Naive thymus-derived CD8-positive, alpha-beta T cell (primary cell): Measurements from ENCODE around the gene DOCK4. TPM values are rescaled to one million over a fixed set of nuclear protein-coding genes. Genes with fewer than 3 reads are reported as not detected.

Experiments used
- ATAC-seq, 2 donors: fragments of 150-1000 bp; cut with Tn5 transposase in 1 of 2; sonication (Bioruptor Pico), chemical (Tn5 transposase) in 1 of 2; 1 replicate in 1 of 2; 2 replicates in 1 of 2; pipeline ENCODE4 v1.10.0; 2021; ENCODE audit warnings: mild to moderate bottlenecking in 2 of 2, moderate library complexity in 2 of 2
- POLR2A ChIA-PET: fragments of 350-600 bp; sonication (Branson Sonifier 250); formaldehyde crosslinking; loops from one replicate; lab custom pipeline; 2021; ENCODE audit warnings: antibody characterized with exemption; lab: Charles Lee
- DNase-seq, 10 donors: peaks; one replicate each; pipeline versions ENCODE4 v3.0.0 to v3.0.0-alpha.2; 2020 to 2022
- H3K27ac Mint-ChIP-seq, 10 donors: one replicate each; pipeline ENCODE4 v1.8.0; 2020 to 2022; ENCODE audit warnings: mild to moderate bottlenecking in 10 of 10, mixed read lengths in 10 of 10, moderate library complexity in 4 of 10, inconsistent platforms in 1 of 10
- H3K27me3 Mint-ChIP-seq, 5 donors: one replicate each; pipeline ENCODE4 v1.8.0; 2021 to 2022; ENCODE audit warnings: mixed read lengths in 5 of 5
- H3K36me3 Mint-ChIP-seq, 3 donors: one replicate each; pipeline ENCODE4 v1.8.0; 2020 to 2022; ENCODE audit warnings: mixed read lengths in 3 of 3, mild to moderate bottlenecking in 2 of 3, inconsistent platforms in 1 of 3
- H3K4me1 Mint-ChIP-seq, 4 donors: one replicate each; pipeline ENCODE4 v1.8.0; 2021 to 2022; ENCODE audit warnings: mixed read lengths in 4 of 4
- H3K4me3 Mint-ChIP-seq, 10 donors: one replicate each; pipeline ENCODE4 v1.8.0; 2020 to 2022; ENCODE audit warnings: mild to moderate bottlenecking in 10 of 10, mixed read lengths in 10 of 10, moderate library complexity in 6 of 10, inconsistent platforms in 1 of 10
- H3K9me3 Mint-ChIP-seq, 9 donors: one replicate each; pipeline ENCODE4 v1.8.0; 2020 to 2022; ENCODE audit warnings: mixed read lengths in 9 of 9, mild to moderate bottlenecking in 3 of 9, inconsistent platforms in 1 of 9, moderate library complexity in 1 of 9
- polyA plus RNA-seq, 3 donors: library from polyadenylated mRNA; unstranded; fragments of 300-500 nt; fragmentation: Illumina TruSeq; gene quantifications; one replicate each; pipeline ENCODE4 v1.2.3, GENCODE V29; 2021
- total RNA-seq, 8 experiments: library from RNA in 2 of 8; stranded (reverse) in 2 of 8; gene quantifications; one replicate each; pipeline ENCODE4 v1.2.3 and lab custom pipeline; 2021 to 2026

The DOCK4 gene
- total and polyA plus RNA-seq, 5 experiments from 2014 or later, result 0.30 to 1.3 (median 0.67) TPM; not detected in 1

DNA sequence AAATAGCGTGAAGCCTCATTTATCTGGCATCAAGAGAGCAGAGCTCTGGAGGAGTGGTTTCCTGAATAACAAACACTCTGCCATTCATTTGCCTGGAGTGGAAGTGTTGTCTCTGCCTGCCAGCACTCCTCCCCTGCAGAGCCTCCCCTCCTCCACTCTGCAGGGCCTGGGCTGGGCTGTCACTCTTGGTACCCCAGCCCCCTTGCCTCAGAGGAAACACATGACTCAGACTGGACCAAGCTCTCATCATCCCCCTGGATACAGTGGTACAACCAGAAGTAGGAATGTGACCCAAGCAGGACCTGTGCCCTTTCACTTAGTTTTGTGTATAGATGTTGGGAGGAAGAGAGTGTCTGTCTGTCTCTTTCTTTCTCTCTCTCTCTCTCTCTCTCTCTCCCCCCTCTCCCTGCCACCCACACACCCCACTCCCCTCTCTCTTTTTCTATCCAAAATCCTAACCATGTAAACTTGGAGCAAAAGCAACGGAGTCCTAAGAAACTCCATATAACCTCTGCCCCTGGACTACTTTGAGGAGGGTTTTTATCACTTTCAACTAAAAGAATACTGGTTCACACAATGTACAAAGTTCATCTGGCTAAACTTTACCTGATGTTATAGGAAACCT lies 43.9 kb downstream of the DOCK4 start:
- POLR2A ChIA-PET, result no interaction called here
- Mint-ChIP-seq H3K4me3 (no peak overlapping the region), H3K9me3 (no peaks in the 10 kb centered on the region), H3K27ac (no peak overlapping the region), H3K4me1 (peaks cover 0 to 3% (median under 1%) of the 10 kb centered on the region in 4 donors), H3K27me3 (peaks cover 0 to 8% (median 1%) of the 10 kb centered on the region in 5 donors), H3K36me3 (no peaks in the 10 kb centered on the region)
- DNase-seq (no peak), ATAC-seq (no peak)

DNA sequence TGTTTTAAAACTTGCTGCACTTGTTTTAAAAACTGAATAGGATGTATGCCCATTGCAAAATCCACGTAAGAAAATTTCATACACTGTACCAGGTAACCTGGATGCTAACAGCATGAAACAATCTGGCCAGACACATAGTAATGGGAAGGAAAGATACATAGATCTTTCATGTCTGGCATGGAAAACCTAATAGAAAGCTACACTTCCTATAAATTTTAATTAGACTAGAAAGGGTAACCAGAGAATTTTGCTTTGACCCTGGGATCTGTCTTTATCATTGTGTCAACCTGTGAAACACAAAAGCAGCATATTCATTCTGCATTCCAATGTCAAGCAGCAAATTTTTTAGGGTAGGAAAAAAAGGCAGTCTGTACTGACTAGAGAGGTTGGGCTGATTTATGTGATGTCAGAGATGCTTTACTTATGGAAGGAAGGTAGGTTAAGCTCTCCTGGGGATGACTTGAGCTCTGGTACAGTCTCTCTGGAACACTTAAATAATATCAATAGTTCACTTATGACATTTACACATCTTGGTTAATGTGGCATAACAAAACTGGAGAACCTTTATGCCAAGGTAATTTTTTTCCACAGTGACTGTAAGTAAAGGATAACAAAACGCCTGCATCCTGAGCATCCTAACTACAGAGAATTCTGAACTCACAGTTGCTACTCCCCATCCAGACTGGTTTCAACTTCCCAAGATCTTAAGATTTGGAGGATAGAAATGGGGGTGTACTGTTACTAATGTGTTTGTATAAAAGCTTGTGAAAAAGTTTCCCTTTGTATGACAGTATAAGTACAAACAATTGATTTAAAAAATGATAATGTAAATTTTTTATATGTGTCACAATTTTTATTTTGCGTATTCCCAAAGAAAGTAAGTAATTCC lies 44.7 kb downstream of the DOCK4 start:
- Mint-ChIP-seq H3K4me3 (no peak overlapping the region), H3K27me3 (peaks cover 0 to 8% (median 1%) of the 10 kb centered on the region in 5 donors), H3K27ac (no peak overlapping the region), H3K36me3 (no peaks in the 10 kb centered on the region), H3K4me1 (peaks cover 0 to 3% (median under 1%) of the 10 kb centered on the region in 4 donors), H3K9me3 (no peaks in the 10 kb centered on the region)
- ATAC-seq, result no peak
- POLR2A ChIA-PET, result no interaction called here
- DNase-seq, result no peak

DNA sequence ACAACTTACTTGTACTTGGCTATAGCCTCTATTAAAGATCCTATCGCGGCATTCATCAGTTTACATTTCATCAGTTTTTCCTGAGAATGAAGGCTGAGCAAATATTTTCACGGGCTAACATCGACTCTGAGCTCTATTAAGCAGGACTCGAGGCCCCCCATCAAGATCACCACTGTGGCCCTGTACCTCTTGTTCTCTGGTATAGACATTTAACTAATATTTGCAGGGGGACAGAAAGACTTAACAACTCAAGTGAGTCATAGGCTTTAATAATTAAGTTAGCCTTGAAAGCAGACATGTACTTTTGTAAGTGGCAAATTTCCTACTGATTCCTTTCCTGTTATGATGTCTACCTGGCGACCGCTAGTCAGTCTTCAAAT lies 45.4 kb downstream of the DOCK4 start:
- Mint-ChIP-seq H3K4me3 (no peak overlapping the region), H3K4me1 (peaks cover 0 to 3% (median under 1%) of the 10 kb centered on the region in 4 donors), H3K36me3 (no peaks in the 10 kb centered on the region), H3K27ac (no peak overlapping the region), H3K27me3 (peaks cover 0 to 8% (median 1%) of the 10 kb centered on the region in 5 donors), H3K9me3 (no peaks in the 10 kb centered on the region)
- ATAC-seq (no peak), DNase-seq (no peak)
- POLR2A ChIA-PET, result no interaction called here

DNA sequence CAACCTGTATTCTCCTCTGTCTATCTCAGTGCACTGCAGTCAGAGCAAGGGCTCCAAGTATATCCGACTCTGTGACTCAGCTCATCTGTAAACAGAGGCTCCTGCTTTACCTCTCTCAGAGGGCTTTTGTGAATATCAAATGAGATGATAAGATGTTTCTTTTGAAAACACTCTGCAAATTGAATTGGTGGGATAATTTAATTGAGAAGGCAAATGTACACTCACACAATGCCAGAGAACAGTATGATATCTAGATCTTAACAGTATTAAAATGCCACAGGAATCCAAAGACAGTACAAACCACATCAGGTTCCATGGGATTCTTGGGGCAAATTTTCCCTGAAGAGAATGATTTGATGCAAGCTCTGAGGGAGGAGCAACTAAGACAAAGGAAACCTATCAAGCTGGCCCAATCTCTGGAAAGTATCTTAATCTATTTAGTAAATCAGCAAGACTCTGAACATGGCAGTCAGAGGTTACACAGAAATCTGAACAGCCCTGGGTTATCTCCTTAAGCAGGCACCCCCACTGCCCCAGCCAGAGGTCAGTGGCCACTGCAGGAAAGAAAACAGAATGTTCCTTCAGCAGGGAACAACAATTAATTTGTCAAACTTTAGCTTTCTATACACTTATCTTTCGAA lies 45.9 kb downstream of the DOCK4 start:
- POLR2A ChIA-PET, result no interaction called here
- Mint-ChIP-seq H3K27me3 (peaks cover 0 to 8% (median 4%) of the 10 kb centered on the region in 5 donors), H3K27ac (no peak overlapping the region), H3K4me3 (no peak overlapping the region), H3K4me1 (peaks cover 0 to 3% (median under 1%) of the 10 kb centered on the region in 4 donors), H3K9me3 (no peaks in the 10 kb centered on the region), H3K36me3 (no peaks in the 10 kb centered on the region)
- DNase-seq, result no peak
- ATAC-seq, result no peak

DNA sequence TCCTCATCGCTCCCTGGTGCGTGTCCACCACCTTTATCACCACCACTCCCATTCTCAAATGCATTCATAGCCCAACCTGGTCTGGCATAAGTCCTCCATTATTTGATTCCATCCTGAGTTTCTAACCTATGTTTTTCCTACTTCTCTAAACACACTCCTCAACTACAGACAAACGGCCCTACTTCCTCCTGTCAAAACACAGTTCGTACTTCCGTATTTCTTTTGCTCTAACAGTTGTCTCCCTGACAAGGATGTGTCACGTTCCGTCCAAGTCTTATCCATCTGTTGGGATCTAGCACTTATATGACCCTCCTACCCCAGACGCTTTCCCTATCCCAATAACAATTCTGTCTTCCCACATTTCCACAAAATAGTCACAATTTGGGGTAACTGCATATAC lies 46.8 kb downstream of the DOCK4 start:
- POLR2A ChIA-PET, result no interaction called here
- H3K36me3 Mint-ChIP-seq, result no peaks in the 10 kb centered on the region
- H3K4me1 Mint-ChIP-seq, result peaks cover 0 to 4% (median 1%) of the 10 kb centered on the region in 4 donors
- no peak overlapping the region for H3K4me3 Mint-ChIP-seq
- H3K9me3 Mint-ChIP-seq, result no peaks in the 10 kb centered on the region
- ATAC-seq, result no peak
- no peak overlapping the region for H3K27ac Mint-ChIP-seq
- DNase-seq, result no peak
- peaks cover 0 to 11% (median 6%) of the 10 kb centered on the region in 5 donors for H3K27me3 Mint-ChIP-seq

DNA sequence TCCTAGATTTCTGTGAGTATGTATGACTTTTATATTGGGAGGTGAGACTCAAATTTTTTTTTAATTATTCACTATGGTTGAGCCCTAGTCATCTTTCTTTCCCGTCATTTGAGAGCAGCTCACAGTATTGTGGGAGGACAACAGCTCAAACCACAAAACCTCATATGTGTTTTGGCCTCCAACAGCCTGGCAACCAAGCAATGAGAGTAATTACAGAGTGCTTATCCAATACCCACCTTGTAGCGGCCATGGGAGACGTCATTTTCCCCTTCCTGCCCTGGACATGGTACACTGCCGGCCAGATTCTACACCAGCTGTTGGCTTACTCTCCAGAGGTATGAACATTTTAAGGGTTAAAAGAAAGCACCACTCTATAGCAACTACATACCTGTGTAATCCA lies 49.1 kb downstream of the DOCK4 start:
- ATAC-seq (no peak), DNase-seq (no peak)
- Mint-ChIP-seq H3K9me3 (no peaks in the 10 kb centered on the region), H3K4me1 (peaks cover 0 to 4% (median 1%) of the 10 kb centered on the region in 4 donors), H3K27ac (no peak overlapping the region), H3K36me3 (no peaks in the 10 kb centered on the region), H3K27me3 (peaks cover 0 to 12% (median 5%) of the 10 kb centered on the region in 5 donors), H3K4me3 (no peak overlapping the region)
- POLR2A ChIA-PET, result no interaction called here

DNA sequence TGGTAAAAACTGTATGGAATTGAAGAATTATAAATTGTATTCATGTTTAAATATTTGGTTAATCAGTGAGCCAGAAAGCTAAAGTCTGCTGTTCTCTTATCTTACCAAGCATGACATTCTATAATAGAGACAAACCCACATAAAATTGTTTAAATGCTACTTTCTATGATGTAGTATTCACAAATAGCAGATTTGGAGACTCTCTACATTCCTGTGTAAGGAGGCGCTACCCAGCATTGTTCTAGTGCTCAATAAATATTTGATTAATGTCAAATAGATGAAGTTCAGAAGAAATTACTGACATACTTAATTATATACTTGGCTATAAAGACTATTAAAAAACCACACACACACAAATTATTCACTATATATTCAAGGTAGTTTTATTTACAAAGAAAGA lies 49.8 kb downstream of the DOCK4 start:
- Mint-ChIP-seq H3K4me1 (peaks cover 0 to 4% (median 1%) of the 10 kb centered on the region in 4 donors), H3K27ac (no peak overlapping the region), H3K27me3 (peaks cover 3 to 12% (median 5%) of the 10 kb centered on the region in 5 donors), H3K9me3 (no peaks in the 10 kb centered on the region), H3K4me3 (no peak overlapping the region), H3K36me3 (no peaks in the 10 kb centered on the region)
- DNase-seq (no peak), ATAC-seq (no peak)
- POLR2A ChIA-PET, result no interaction called here

DNA sequence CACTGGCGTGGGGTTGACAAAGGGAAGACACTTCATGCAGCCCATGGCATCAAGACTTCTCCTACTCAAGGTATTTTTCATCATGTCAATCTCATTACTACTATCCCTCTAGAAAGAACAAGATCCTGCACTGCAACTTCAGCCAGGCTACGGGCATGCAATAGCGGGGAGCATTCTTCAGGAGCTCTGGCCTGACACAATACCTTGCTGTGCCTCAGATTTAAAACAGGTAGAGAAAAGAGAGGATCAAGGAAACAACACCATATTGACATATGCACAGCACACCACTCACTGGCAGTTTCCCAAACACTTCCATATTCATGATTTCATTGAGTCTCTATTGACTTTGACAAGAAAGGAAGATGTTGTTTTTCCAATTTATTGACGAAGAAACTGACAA lies 51.5 kb downstream of the DOCK4 start:
- Mint-ChIP-seq H3K27ac (no peak overlapping the region), H3K36me3 (no peaks in the 10 kb centered on the region), H3K27me3 (peaks cover 5 to 20% (median 16%) of the 10 kb centered on the region in 5 donors), H3K9me3 (no peaks in the 10 kb centered on the region), H3K4me1 (peaks cover 0 to 4% (median 1%) of the 10 kb centered on the region in 4 donors), H3K4me3 (no peak overlapping the region)
- ATAC-seq (no peak), DNase-seq (no peak)
- POLR2A ChIA-PET, result no interaction called here

DNA sequence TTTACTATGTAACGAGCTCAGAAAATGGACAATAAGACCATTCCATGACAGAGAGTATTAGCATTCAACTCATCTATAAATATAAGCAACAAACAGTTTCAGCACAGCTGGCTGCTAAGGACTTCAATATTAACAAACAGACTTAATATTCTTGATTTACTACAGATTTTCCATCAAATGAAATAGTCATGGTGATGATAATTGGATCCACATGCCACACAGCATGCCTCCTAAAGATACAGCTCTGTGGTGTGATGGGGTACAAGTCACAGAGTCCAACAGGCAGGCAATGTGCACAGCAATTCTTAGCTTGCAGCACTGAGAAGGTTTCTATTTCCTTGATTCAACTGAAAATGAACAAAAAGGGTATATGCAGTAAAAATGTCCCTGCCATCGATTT lies 54.0 kb downstream of the DOCK4 start:
- POLR2A ChIA-PET, result no interaction called here
- Mint-ChIP-seq H3K36me3 (no peaks in the 10 kb centered on the region), H3K4me1 (peaks cover 0 to 2% (median 0%) of the 10 kb centered on the region in 4 donors), H3K27ac (no peak overlapping the region), H3K9me3 (no peaks in the 10 kb centered on the region), H3K4me3 (no peak overlapping the region), H3K27me3 (peaks cover 5 to 30% (median 17%) of the 10 kb centered on the region in 5 donors)
- no peak for ATAC-seq
- no peak for DNase-seq

DNA sequence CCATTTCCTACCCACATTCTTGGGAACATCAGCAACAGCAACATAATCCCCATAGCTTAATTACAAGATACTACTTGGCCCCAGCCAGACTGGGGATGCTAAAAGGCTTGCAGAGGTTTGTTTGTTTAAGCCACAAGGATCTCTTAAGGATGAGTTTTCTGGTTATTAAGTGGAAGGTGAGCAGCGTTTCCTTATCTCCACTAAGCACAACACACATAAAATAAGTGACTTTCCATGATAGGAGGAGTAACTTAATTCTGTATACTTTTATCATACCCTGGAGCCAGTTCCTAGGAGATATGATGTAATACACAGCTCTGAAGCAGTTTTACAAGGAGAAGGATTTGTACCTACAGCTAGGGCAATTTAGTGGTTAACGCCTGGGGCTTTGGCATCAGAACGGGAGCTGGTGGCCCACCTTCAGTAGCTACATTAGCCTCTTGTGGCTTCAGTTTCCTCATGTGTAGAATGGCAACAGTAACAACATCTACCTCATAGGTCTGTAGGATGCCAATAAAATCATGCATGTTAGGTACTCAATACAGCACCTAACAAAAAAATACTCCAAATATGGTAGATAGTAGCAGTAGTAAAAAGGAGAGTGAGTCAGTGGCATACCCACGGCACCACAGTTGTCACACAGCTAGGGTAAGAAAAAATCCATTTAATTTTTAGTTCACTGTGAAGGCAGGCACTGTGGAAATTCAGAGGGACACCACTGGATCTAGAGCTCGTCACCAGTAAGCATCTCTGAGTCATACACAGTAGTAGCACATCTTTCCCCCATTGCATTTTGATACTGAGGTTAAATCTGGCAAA lies 55.2 kb downstream of the DOCK4 start:
- no peak for ATAC-seq
- H3K4me1 Mint-ChIP-seq, result peaks cover 0 to 2% (median 0%) of the 10 kb centered on the region in 4 donors
- no peak for DNase-seq
- POLR2A ChIA-PET, result no interaction called here
- H3K27ac Mint-ChIP-seq, result no peak overlapping the region
- H3K4me3 Mint-ChIP-seq, result no peak overlapping the region
- no peaks in the 10 kb centered on the region for H3K9me3 Mint-ChIP-seq
- H3K27me3 Mint-ChIP-seq, result peaks cover 5 to 30% (median 17%) of the 10 kb centered on the region in 5 donors
- no peaks in the 10 kb centered on the region for H3K36me3 Mint-ChIP-seq

DNA sequence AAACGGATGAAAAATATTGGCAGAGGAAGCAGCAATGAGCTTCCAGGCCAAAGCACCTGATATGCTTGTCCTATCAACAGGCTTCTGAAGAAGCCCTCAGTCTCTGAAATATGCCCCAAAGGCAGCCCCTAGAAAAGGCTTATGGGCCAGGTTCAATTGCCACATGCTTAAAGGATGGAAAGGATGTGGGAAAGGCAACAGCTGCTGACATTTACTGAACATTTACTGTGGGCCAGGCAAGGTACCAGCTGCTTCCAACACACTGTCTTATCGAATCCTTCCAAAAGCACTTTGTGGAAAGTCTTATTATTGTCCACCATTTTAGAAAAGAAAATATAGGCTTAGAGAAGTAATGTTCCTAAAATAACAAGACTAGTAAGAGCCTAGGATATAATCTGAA lies 56.5 kb downstream of the DOCK4 start:
- no peak overlapping the region for H3K4me3 Mint-ChIP-seq
- no peaks in the 10 kb centered on the region for H3K36me3 Mint-ChIP-seq
- POLR2A ChIA-PET, result no interaction called here
- no peaks in the 10 kb centered on the region for H3K9me3 Mint-ChIP-seq
- ATAC-seq, result no peak
- no peak overlapping the region for H3K27ac Mint-ChIP-seq
- H3K27me3 Mint-ChIP-seq, result peaks cover 4 to 30% (median 16%) of the 10 kb centered on the region in 5 donors
- DNase-seq, result no peak
- peaks cover 0 to 2% (median 0%) of the 10 kb centered on the region in 4 donors for H3K4me1 Mint-ChIP-seq

DNA sequence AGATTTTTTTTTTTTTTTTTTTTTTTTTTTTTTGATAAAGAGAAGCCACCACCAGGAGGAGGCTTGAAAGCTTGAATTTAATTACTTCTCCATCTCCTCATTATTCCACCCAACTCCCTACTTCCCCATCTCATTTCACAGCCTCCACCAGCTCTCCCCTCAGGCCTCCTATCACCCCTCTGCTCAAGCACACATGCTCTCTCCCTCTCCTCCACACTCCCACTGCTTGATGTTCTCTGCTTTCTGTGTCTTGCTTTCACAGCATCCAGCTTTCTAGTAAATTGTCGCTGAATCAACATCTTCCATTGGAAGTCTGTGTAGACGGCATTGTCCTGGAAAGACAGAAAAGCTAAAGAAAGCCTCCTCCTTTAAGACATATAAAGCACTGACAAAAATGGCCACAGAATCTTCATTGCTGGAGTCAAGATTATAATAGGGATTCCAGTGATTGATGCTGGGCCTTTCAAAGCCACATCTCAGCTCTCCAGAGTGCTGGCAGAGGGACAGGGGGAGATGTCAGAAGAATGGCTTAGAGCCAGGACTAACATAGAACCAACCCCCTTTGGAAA lies 58.3 kb downstream of the DOCK4 start:
- Mint-ChIP-seq H3K27ac (no peak overlapping the region), H3K9me3 (no peaks in the 10 kb centered on the region), H3K36me3 (no peaks in the 10 kb centered on the region), H3K4me3 (no peak overlapping the region), H3K27me3 (peaks cover 8 to 44% (median 14%) of the 10 kb centered on the region in 5 donors), H3K4me1 (no peaks in the 10 kb centered on the region)
- ATAC-seq (no peak), DNase-seq (no peak)
- POLR2A ChIA-PET, result no interaction called here
